ENCODE data around the gene KLHL29. TPM values are rescaled to one million over a fixed set of nuclear protein-coding genes. Genes with fewer than 3 reads are reported as not detected.

Gene KLHL29
- total RNA-seq, 2 experiments from 2014 or later, result 0.23 to 0.66 TPM

GRCh38 chr2:23486684-23487075 is 101.7 kb downstream of the KLHL29 start:
- CTCF ChIA-PET (ENCODE audit: unreplicated experiment), result no interaction called here
- DNase-seq (ENCODE audit: low spot score), result no peak
- Histone ChIP-seq H2AFZ (ENCODE audit: low read length) (no peak overlapping the region), H3K79me2 (ENCODE audit: insufficient read depth, low read depth, low read length) (no peaks in the 10 kb centered on the region), H3K9me2 (ENCODE audit: insufficient read depth, low read length) (no peaks in the 10 kb centered on the region), H3K9me3 (ENCODE audit: low read length) (no peaks in the 10 kb centered on the region), H4K20me1 (ENCODE audit: insufficient read depth, low read length) (no peaks in the 10 kb centered on the region; the same call in 1 of the 2 replicates), H3K36me3 (ENCODE audit: insufficient read depth, low read length) (no peaks in the 10 kb centered on the region), H3K27ac (ENCODE audit: low read depth, low read length, poor library complexity, severe bottlenecking) (no peak overlapping the region), H3K4me1 (ENCODE audit: insufficient read depth, low read length, poor library complexity, severe bottlenecking) (no peaks in the 10 kb centered on the region), H3K4me3 (ENCODE audit: low read depth, low read length, poor library complexity, severe bottlenecking) (no peak overlapping the region), H3K4me2 (ENCODE audit: low read length) (no peak overlapping the region)
- intact Hi-C loops (cut with micrococcal nuclease; ENCODE audit: unreplicated experiment), result no loop called here
- no peak for TF ChIP-seq EZH2phosphoT487 (IDR thresholded peaks at IDR 0.05; ENCODE audit: borderline replicate concordance, low read depth, low read length)
- TF ChIP-seq CTCF (conservative IDR thresholded peaks at IDR 0.05; ENCODE audit: low read length), result no peak
- POLR2A ChIA-PET, result interaction anchor here (0.5 to 0.6 kb wide), 2 partner anchors 355 to 1636 kb away, joined by 3 read pairs; no protein-coding TSS in a partner anchor
- BruUV-seq (replicated peaks), result no TSS peak

- POLR2A ChIA-PET, result no interaction called here
- no peak overlapping the region for H2AFZ ChIP-seq (ENCODE audit: low read length)
- no peaks in the 10 kb centered on the region for H3K9me3 ChIP-seq (ENCODE audit: low read length)
- H3K4me2 ChIP-seq (ENCODE audit: low read length), result no peak overlapping the region
- H3K27ac ChIP-seq (ENCODE audit: low read depth, low read length, poor library complexity, severe bottlenecking), result no peak overlapping the region
- H3K4me3 ChIP-seq (ENCODE audit: low read depth, low read length, poor library complexity, severe bottlenecking), result no peak overlapping the region
- no TSS peak for BruUV-seq (replicated peaks)
- H3K79me2 ChIP-seq (ENCODE audit: insufficient read depth, low read depth, low read length), result no peaks in the 10 kb centered on the region
- no peaks in the 10 kb centered on the region for H3K4me1 ChIP-seq (ENCODE audit: insufficient read depth, low read length, poor library complexity, severe bottlenecking)
- no peaks in the 10 kb centered on the region for H3K36me3 ChIP-seq (ENCODE audit: insufficient read depth, low read length)
- H3K9me2 ChIP-seq (ENCODE audit: insufficient read depth, low read length), result no peaks in the 10 kb centered on the region
- CTCF ChIA-PET (ENCODE audit: unreplicated experiment), result no interaction called here
- H4K20me1 ChIP-seq (ENCODE audit: insufficient read depth, low read length), result no peaks in the 10 kb centered on the region; the same call in 1 of the 2 replicates
- TF ChIP-seq EZH2phosphoT487 (IDR thresholded peaks at IDR 0.05; ENCODE audit: borderline replicate concordance, low read depth, low read length) (no peak), CTCF (conservative IDR thresholded peaks at IDR 0.05; ENCODE audit: low read length) (no peak)
- intact Hi-C loops (cut with micrococcal nuclease; ENCODE audit: unreplicated experiment), result no loop called here
- no peak for DNase-seq (ENCODE audit: low spot score)
Measured at GRCh38 chr2:23487735-23488492, 102.9 kb downstream of the KLHL29 start.

- no peaks in the 10 kb centered on the region for H3K79me2 ChIP-seq (ENCODE audit: insufficient read depth, low read depth, low read length)
- no peaks in the 10 kb centered on the region for H3K4me1 ChIP-seq (ENCODE audit: insufficient read depth, low read length, poor library complexity, severe bottlenecking)
- no peak for DNase-seq (ENCODE audit: low spot score)
- H3K9me3 ChIP-seq (ENCODE audit: low read length), result no peaks in the 10 kb centered on the region
- no peak overlapping the region for H3K27ac ChIP-seq (ENCODE audit: low read depth, low read length, poor library complexity, severe bottlenecking)
- ChIA-PET POLR2A (no interaction called here), CTCF (ENCODE audit: unreplicated experiment) (no interaction called here)
- H4K20me1 ChIP-seq (ENCODE audit: insufficient read depth, low read length), result no peaks in the 10 kb centered on the region; the same call in 1 of the 2 replicates
- no TSS peak for BruUV-seq (replicated peaks)
- H3K4me3 ChIP-seq (ENCODE audit: low read depth, low read length, poor library complexity, severe bottlenecking), result no peak overlapping the region
- H3K4me2 ChIP-seq (ENCODE audit: low read length), result no peak overlapping the region
- no peaks in the 10 kb centered on the region for H3K9me2 ChIP-seq (ENCODE audit: insufficient read depth, low read length)
- no peak overlapping the region for H2AFZ ChIP-seq (ENCODE audit: low read length)
- no peak for TF ChIP-seq EZH2phosphoT487 (IDR thresholded peaks at IDR 0.05; ENCODE audit: borderline replicate concordance, low read depth, low read length)
- no peak for TF ChIP-seq CTCF (conservative IDR thresholded peaks at IDR 0.05; ENCODE audit: low read length)
- H3K36me3 ChIP-seq (ENCODE audit: insufficient read depth, low read length), result no peaks in the 10 kb centered on the region
- intact Hi-C loops (cut with micrococcal nuclease; ENCODE audit: unreplicated experiment), result no loop called here
Measured at GRCh38 chr2:23488584-23488983, 103.6 kb downstream of the KLHL29 start.

Measured in OCI-LY7 (cell line).